A204.1 (cell line): ENCODE measurements around the gene RFTN1.

Experiments
- FAIRE-seq: peaks from 2 replicates; lab custom pipeline; 2012; peaks lifted over from hg19 to GRCh38; lab: Jason Lieb, UNC

Gene RFTN1

GRCh38 chr3:16464511-16465148 is 48.9 kb downstream of the RFTN1 start:
- no peak for FAIRE-seq

- no peak for FAIRE-seq
These were observed 49.6 kb downstream of the RFTN1 start for GRCh38 chr3:16463914-16464313.

- FAIRE-seq: no peak
These were observed 50.4 kb downstream of the RFTN1 start for GRCh38 chr3:16463119-16463518.

GRCh38 chr3:16462679-16463078 is 50.8 kb downstream of the RFTN1 start:
- no peak for FAIRE-seq

GRCh38 chr3:16461463-16462245 is 51.8 kb downstream of the RFTN1 start:
- no peak for FAIRE-seq

- FAIRE-seq: no peak
These were observed 52.6 kb downstream of the RFTN1 start for GRCh38 chr3:16460886-16461285.

GRCh38 chr3:16460273-16460672 is 53.2 kb downstream of the RFTN1 start:
- no peak for FAIRE-seq

- FAIRE-seq: no peak
These were observed 56.6 kb downstream of the RFTN1 start for GRCh38 chr3:16456784-16457415.

GRCh38 chr3:16455966-16456365 is 57.5 kb downstream of the RFTN1 start:
- no peak for FAIRE-seq

GRCh38 chr3:16455001-16455400 is 58.5 kb downstream of the RFTN1 start:
- FAIRE-seq: no peak

GRCh38 chr3:16452261-16452660 is 61.2 kb downstream of the RFTN1 start:
- FAIRE-seq: no peak

GRCh38 chr3:16449369-16449768 is 64.1 kb downstream of the RFTN1 start:
- no peak for FAIRE-seq

- no peak for FAIRE-seq
These were observed 64.8 kb downstream of the RFTN1 start for GRCh38 chr3:16448639-16449070.

GRCh38 chr3:16447135-16447534 is 66.4 kb downstream of the RFTN1 start:
- FAIRE-seq: no peak

- FAIRE-seq: no peak
These were observed 69.2 kb downstream of the RFTN1 start for GRCh38 chr3:16444344-16444743.

GRCh38 chr3:16442730-16443129 is 70.8 kb downstream of the RFTN1 start:
- no peak for FAIRE-seq

- no peak for FAIRE-seq
These were observed 72.1 kb downstream of the RFTN1 start for GRCh38 chr3:16441371-16441875.

- FAIRE-seq: no peak
These were observed 73.4 kb downstream of the RFTN1 start for GRCh38 chr3:16439848-16440708.

GRCh38 chr3:16439163-16439847 is 74.2 kb downstream of the RFTN1 start:
- no peak for FAIRE-seq

- FAIRE-seq: no peak
These were observed 75.9 kb downstream of the RFTN1 start for GRCh38 chr3:16437640-16438039.

GRCh38 chr3:16433701-16434151 is 79.8 kb downstream of the RFTN1 start:
- no peak for FAIRE-seq

- FAIRE-seq: no peak
These were observed 80.8 kb downstream of the RFTN1 start for GRCh38 chr3:16432714-16433113.
